Glutamatergic neuron (in vitro differentiated cells): ENCODE results near the gene PLA2G4F. TPM values are rescaled to one million over a fixed set of nuclear protein-coding genes. Genes with fewer than 3 reads are reported as not detected.

Source experiments
- DNase-seq: peaks from one replicate; pipeline ENCODE4 v3.0.0; 2022
- H3K27ac Mint-ChIP-seq: one replicate; pipeline ENCODE4 v1.8.0; 2020; ENCODE audit warnings: mild to moderate bottlenecking, mixed read lengths, inconsistent platforms; ENCODE audit not compliant: unreplicated experiment
- H3K27me3 Mint-ChIP-seq: one replicate; pipeline ENCODE4 v1.8.0; 2020; ENCODE audit warnings: mild to moderate bottlenecking, moderate library complexity, mixed read lengths, inconsistent platforms; ENCODE audit not compliant: unreplicated experiment
- H3K36me3 Mint-ChIP-seq: one replicate; pipeline ENCODE4 v1.8.0; 2020; ENCODE audit warnings: mild to moderate bottlenecking, mixed read lengths, inconsistent platforms; ENCODE audit not compliant: unreplicated experiment
- H3K4me1 Mint-ChIP-seq: one replicate; pipeline ENCODE4 v1.8.0; 2020; ENCODE audit warnings: mild to moderate bottlenecking, low read depth, mixed read lengths, inconsistent platforms; ENCODE audit not compliant: unreplicated experiment
- H3K4me3 Mint-ChIP-seq: one replicate; pipeline ENCODE4 v1.8.0; 2020; ENCODE audit warnings: mild to moderate bottlenecking, mixed read lengths, inconsistent platforms; ENCODE audit not compliant: unreplicated experiment
- H3K9me3 Mint-ChIP-seq: one replicate; pipeline ENCODE4 v1.8.0; 2020; ENCODE audit warnings: mild to moderate bottlenecking, moderate library complexity, mixed read lengths, inconsistent platforms; ENCODE audit not compliant: unreplicated experiment
- total RNA-seq: library from RNA; stranded (reverse); fragmentation: NEBNext Ultra II Directional; extraction: Animal tissue kit (Norgen Biotek cat#: 25700); gene quantifications from one replicate; pipeline ENCODE4 v1.2.1, GENCODE V29; 2021; ENCODE audit not compliant: unreplicated experiment
- TF ChIP-seq, protein P1 (sequence below): fragments of 200-600 bp; sonication (generic); IDR thresholded peaks from one replicate; pipeline ENCODE4 v1.5.0; 2021; ENCODE audit not compliant: partially characterized antibody, unreplicated experiment

The PLA2G4F gene
- total RNA-seq, 1 donor from 2014 or later = not detected

GRCh38 chr15:42149493-42150218 lies 6.8 kb downstream of the PLA2G4F start:
- H3K27ac Mint-ChIP-seq = no peak overlapping the region
- H3K36me3 Mint-ChIP-seq = no peaks in the 10 kb centered on the region
- peaks cover 10% of the 10 kb centered on the region for H3K27me3 Mint-ChIP-seq
- H3K4me3 Mint-ChIP-seq = no peak overlapping the region
- no peaks in the 10 kb centered on the region for H3K4me1 Mint-ChIP-seq
- no peak for DNase-seq
- TF ChIP-seq, protein P1, sequence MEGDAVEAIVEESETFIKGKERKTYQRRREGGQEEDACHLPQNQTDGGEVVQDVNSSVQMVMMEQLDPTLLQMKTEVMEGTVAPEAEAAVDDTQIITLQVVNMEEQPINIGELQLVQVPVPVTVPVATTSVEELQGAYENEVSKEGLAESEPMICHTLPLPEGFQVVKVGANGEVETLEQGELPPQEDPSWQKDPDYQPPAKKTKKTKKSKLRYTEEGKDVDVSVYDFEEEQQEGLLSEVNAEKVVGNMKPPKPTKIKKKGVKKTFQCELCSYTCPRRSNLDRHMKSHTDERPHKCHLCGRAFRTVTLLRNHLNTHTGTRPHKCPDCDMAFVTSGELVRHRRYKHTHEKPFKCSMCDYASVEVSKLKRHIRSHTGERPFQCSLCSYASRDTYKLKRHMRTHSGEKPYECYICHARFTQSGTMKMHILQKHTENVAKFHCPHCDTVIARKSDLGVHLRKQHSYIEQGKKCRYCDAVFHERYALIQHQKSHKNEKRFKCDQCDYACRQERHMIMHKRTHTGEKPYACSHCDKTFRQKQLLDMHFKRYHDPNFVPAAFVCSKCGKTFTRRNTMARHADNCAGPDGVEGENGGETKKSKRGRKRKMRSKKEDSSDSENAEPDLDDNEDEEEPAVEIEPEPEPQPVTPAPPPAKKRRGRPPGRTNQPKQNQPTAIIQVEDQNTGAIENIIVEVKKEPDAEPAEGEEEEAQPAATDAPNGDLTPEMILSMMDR = no peak
- peaks cover 4% of the 10 kb centered on the region for H3K9me3 Mint-ChIP-seq

DNA sequence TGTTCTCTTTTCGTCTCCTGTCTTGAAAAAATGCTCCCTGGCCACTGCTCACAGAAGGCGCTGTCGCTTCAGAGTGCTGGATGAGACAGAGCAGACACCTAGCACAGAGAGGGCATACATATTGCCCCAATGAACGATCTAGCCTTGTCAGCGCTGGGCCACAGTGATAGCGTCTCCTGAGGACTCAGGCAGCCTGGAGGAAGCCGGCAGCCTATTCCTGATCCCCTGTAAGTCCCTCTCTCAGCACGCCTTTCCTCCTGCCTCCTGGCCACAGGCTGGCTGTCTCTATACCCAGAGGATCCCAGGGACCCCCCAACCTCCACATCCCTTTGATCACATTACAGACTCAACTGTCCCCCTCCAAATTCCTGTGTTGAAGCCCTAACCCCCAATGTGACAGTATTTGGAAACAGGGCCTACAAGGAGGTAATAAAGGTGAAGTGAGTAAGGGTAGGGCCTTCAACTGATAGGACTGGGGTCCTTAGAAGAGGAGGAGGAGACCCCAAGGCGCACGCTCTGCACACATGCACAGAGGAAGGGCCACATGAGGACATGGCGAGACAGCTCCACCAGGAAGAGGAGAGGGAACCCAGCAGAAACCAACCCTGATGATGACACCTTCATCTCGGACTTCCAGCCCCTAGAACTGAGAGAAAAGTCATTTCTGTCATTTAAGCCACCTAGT lies 7.5 kb downstream of the PLA2G4F start:
- peaks cover 10% of the 10 kb centered on the region for H3K27me3 Mint-ChIP-seq
- no peaks in the 10 kb centered on the region for H3K4me1 Mint-ChIP-seq
- H3K9me3 Mint-ChIP-seq = peaks cover 4% of the 10 kb centered on the region
- DNase-seq = no peak
- H3K4me3 Mint-ChIP-seq = no peak overlapping the region
- H3K27ac Mint-ChIP-seq = no peak overlapping the region
- H3K36me3 Mint-ChIP-seq = no peaks in the 10 kb centered on the region
- TF ChIP-seq, protein P1 = no peak

DNA sequence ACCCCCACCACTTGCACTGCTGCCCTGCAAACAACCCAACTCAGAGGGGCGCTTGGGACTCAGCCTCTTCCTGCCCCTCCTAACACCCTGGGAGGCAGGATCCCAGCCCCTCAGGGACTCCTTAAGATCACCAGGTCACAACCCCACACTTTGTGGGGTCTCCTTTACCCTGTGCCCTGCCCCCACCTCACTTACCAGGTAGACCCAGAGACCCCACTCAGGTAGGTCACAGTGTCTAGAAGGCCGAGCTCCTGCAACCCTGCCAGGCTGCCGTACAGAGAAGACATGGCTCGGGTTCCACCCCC lies 9.1 kb downstream of the PLA2G4F start:
- Mint-ChIP-seq H3K27me3 (peaks cover 10% of the 10 kb centered on the region), H3K4me3 (no peak overlapping the region), H3K27ac (no peak overlapping the region), H3K4me1 (no peaks in the 10 kb centered on the region), H3K36me3 (no peaks in the 10 kb centered on the region), H3K9me3 (peaks cover 4% of the 10 kb centered on the region)
- TF ChIP-seq, protein P1 = no peak
- no peak for DNase-seq

GRCh38 chr15:42146551-42147430 lies 9.6 kb downstream of the PLA2G4F start:
- DNase-seq = no peak
- Mint-ChIP-seq H3K27ac (no peak overlapping the region), H3K27me3 (peaks cover 10% of the 10 kb centered on the region)

More at GRCh38 chr15:42146551-42147430, 9.6 kb downstream of the PLA2G4F start:
- Mint-ChIP-seq H3K9me3 (peaks cover 4% of the 10 kb centered on the region), H3K4me3 (no peak overlapping the region), H3K36me3 (no peaks in the 10 kb centered on the region), H3K4me1 (no peaks in the 10 kb centered on the region)
- TF ChIP-seq, protein P1 = no peak
